Smooth muscle cell (in vitro differentiated cells): Measurements from ENCODE around the gene GAL3ST1. TPM values are rescaled to one million over a fixed set of nuclear protein-coding genes. Genes with fewer than 3 reads are reported as not detected.

ENCODE experiments used
- DNase-seq: peaks from one replicate; lab custom pipeline; 2025; ENCODE audit not compliant: unreplicated experiment; lab: John Stamatoyannopoulos, UW
- H2AFZ ChIP-seq: fragments of 200-600 bp; sonication (generic); 2 replicates; pipeline ENCODE4 v1.6.0; 2016; ENCODE audit warnings: antibody characterized with exemption, low read depth, mild to moderate bottlenecking
- H3F3A ChIP-seq: fragments of 200-600 bp; sonication (generic); 2 replicates; pipeline ENCODE4 v1.6.0; 2017; ENCODE audit warnings: antibody characterized with exemption, low read depth
- H3K27ac ChIP-seq: fragments of 200-600 bp; sonication (generic); 2 replicates; pipeline ENCODE4 v1.5.1; 2016; ENCODE audit warnings: low read depth, mild to moderate bottlenecking
- H3K27me3 ChIP-seq: fragments of 200-600 bp; sonication (generic); 2 replicates; pipeline ENCODE4 v1.6.1; 2016; ENCODE audit warnings: low read depth, mild to moderate bottlenecking
- H3K36me3 ChIP-seq: fragments of 200-600 bp; sonication (generic); 2 replicates; pipeline ENCODE4 v1.5.1; 2016; ENCODE audit warnings: low read depth
- H3K4me1 ChIP-seq: fragments of 200-600 bp; sonication (generic); 2 replicates; pipeline ENCODE4 v1.5.1; 2016; ENCODE audit warnings: low read depth
- H3K4me2 ChIP-seq: fragments of 200-600 bp; sonication (generic); 2 replicates; pipeline ENCODE4 v1.6.0; 2016; ENCODE audit warnings: mild to moderate bottlenecking
- H3K4me3 ChIP-seq: fragments of 200-600 bp; sonication (generic); 2 replicates; pipeline ENCODE4 v1.5.1; 2016; ENCODE audit warnings: mild to moderate bottlenecking
- H3K79me2 ChIP-seq: fragments of 200-600 bp; sonication (generic); 2 replicates; pipeline ENCODE4 v1.6.0; 2016; ENCODE audit warnings: low read depth, mild to moderate bottlenecking
- H3K9ac ChIP-seq: fragments of 200-600 bp; sonication (generic); 2 replicates; pipeline ENCODE4 v1.6.0; 2016; ENCODE audit warnings: low read depth
- H3K9me3 ChIP-seq: fragments of 200-600 bp; sonication (generic); replicated peaks from 2 replicates; pipeline ENCODE4 v1.5.1; 2016; ENCODE audit warnings: low read depth
- H4K20me1 ChIP-seq: fragments of 200-600 bp; sonication (generic); 2 replicates; pipeline ENCODE4 v1.6.0; 2016; ENCODE audit warnings: low read depth
- CTCF ChIP-seq: fragments of 200-600 bp; sonication (generic); IDR thresholded peaks from 2 replicates; pipeline ENCODE4 v1.5.1; 2017; ENCODE audit warnings: borderline replicate concordance, mild to moderate bottlenecking, antibody characterized with exemption; ENCODE audit not compliant: insufficient read depth, poor library complexity, severe bottlenecking
- WGBS: methylation state at CpG from one replicate; pipeline ENCODE4 v1.1.7; 2016; ENCODE audit warnings: low lambda C conversion rate; 5-methylcytosine and 5-hydroxymethylcytosine counted together
- polyA plus RNA-seq: library from polyadenylated mRNA; unstranded; fragments of >200 nt; fragmentation: Nextera tagmentation; extraction: Ambion mirVana; gene quantifications from 2 replicates; pipeline ENCODE4 v1.2.1, GENCODE V29; 2016
- total RNA-seq: library from RNA; depleted of rRNA; stranded (reverse); fragments of >200 nt; gene quantifications from 2 replicates; pipeline ENCODE4 v1.2.3, GENCODE V29; 2014

The GAL3ST1 gene
- total and polyA plus RNA-seq, 2 experiments from 2014 or later: 0.78 TPM; not detected in 1

GRCh38 chr22:30538280-30538679 is 36.2 kb downstream of the GAL3ST1 start:
- Histone ChIP-seq H3K9ac (no peak overlapping the region), H3K79me2 (no peaks in the 10 kb centered on the region), H3K27me3 (peaks cover 22% of the 10 kb centered on the region), H3K36me3 (no peaks in the 10 kb centered on the region), H3F3A (no peaks in the 10 kb centered on the region), H3K4me3 (no peak overlapping the region), H2AFZ (no peak overlapping the region), H3K9me3 (no peaks in the 10 kb centered on the region), H4K20me1 (no peaks in the 10 kb centered on the region), H3K27ac (no peak overlapping the region), H3K4me2 (no peak overlapping the region), H3K4me1 (peaks cover 5% of the 10 kb centered on the region)
- TF ChIP-seq CTCF: no peak
- no peak for DNase-seq
- WGBS: 93% methylated on average over 6 of the region's 6 CpGs

- 80% methylated on average over 9 of the region's 9 CpGs for WGBS
- Histone ChIP-seq H3K9ac (no peak overlapping the region), H3K9me3 (no peaks in the 10 kb centered on the region), H3K4me1 (peaks cover 5% of the 10 kb centered on the region), H3K27ac (no peak overlapping the region), H2AFZ (no peak overlapping the region), H3F3A (no peaks in the 10 kb centered on the region), H3K36me3 (no peaks in the 10 kb centered on the region), H3K79me2 (no peaks in the 10 kb centered on the region), H3K4me2 (no peak overlapping the region), H4K20me1 (no peaks in the 10 kb centered on the region), H3K27me3 (peaks cover 11% of the 10 kb centered on the region), H3K4me3 (no peak overlapping the region)
- no peak for DNase-seq
- no peak for TF ChIP-seq CTCF
Observed at GRCh38 chr22:30537083-30537731, 37.3 kb downstream of the GAL3ST1 start.

- TF ChIP-seq CTCF: no peak
- Histone ChIP-seq H3K4me2 (no peak overlapping the region), H3K36me3 (no peaks in the 10 kb centered on the region), H4K20me1 (no peaks in the 10 kb centered on the region), H3K27ac (no peak overlapping the region), H3K9ac (no peak overlapping the region), H3K9me3 (no peaks in the 10 kb centered on the region), H3K79me2 (no peaks in the 10 kb centered on the region), H3F3A (no peaks in the 10 kb centered on the region), H3K27me3 (no peaks in the 10 kb centered on the region), H3K4me1 (no peaks in the 10 kb centered on the region), H2AFZ (no peak overlapping the region), H3K4me3 (no peak overlapping the region)
- no peak for DNase-seq
- WGBS: 93% methylated on average over 4 of the region's 4 CpGs
Observed at GRCh38 chr22:30535182-30535581, 39.3 kb downstream of the GAL3ST1 start.
